Peyer's patch (tissue), 4 donors: ENCODE results near the gene F13A1. TPM values are rescaled to one million over a fixed set of nuclear protein-coding genes. Genes with fewer than 3 reads are reported as not detected.

Experiments used
- DNase-seq, 3 donors: peaks; one replicate each; pipeline ENCODE4 v3.0.0-alpha.2; 2017 to 2019
- H3K27ac ChIP-seq, 4 donors: fragments of 200-600 bp; sonication (generic); one replicate each; pipeline ENCODE4 v1.5.1; 2016 to 2019
- H3K27me3 ChIP-seq, 2 donors: fragments of 200-600 bp; sonication (generic); one replicate each; pipeline ENCODE4 v1.5.1; 2019
- H3K36me3 ChIP-seq, 3 donors: fragments of 200-600 bp; sonication (generic); one replicate each; pipeline ENCODE4 v1.5.1; 2016 to 2019
- H3K4me1 ChIP-seq, 4 donors: fragments of 200-600 bp; sonication (generic); one replicate each; pipeline ENCODE4 v1.5.1; 2016 to 2019
- H3K4me3 ChIP-seq, 4 donors: fragments of 200-600 bp; sonication (generic); 1 replicate in 3 of 4; 2 replicates in 1 of 4; pipeline ENCODE4 v1.5.1; 2016 to 2019; ENCODE audit warnings: mild to moderate bottlenecking in 1 of 4
- H3K9me3 ChIP-seq, 4 donors: fragments of 200-600 bp; sonication (generic); one replicate each; pipeline ENCODE4 v1.5.1; 2016 to 2019; ENCODE audit warnings: mild to moderate bottlenecking in 1 of 4
- POLR2A ChIP-seq, 2 donors: fragments of 450-650 bp; IDR thresholded peaks; one replicate each; pipeline ENCODE4 v1.5.1; 2017; ENCODE audit warnings: antibody characterized with exemption in 2 of 2, mild to moderate bottlenecking in 2 of 2, moderate library complexity in 2 of 2
- total RNA-seq, 4 donors: library from RNA; depleted of rRNA; stranded (reverse); fragments of >200 nt; gene quantifications; one replicate each; pipeline ENCODE4 v1.1.0, GENCODE V29; 2016
- TF ChIP-seq, protein P1 (sequence below), 6 experiments: fragments of 450-650 bp in 4 of 6; fragments of 200-600 bp in 2 of 6; sonication (generic) in 1 of 6; IDR thresholded peaks; one replicate each; pipeline ENCODE4 v1.5.1; 2017 to 2019; ENCODE audit warnings: antibody characterized with exemption in 6 of 6, mild to moderate bottlenecking in 3 of 6, moderate library complexity in 1 of 6

The F13A1 gene
- total RNA-seq, 4 donors from 2014 or later = 13.0 to 29.7 (median 25.5) TPM

DNA sequence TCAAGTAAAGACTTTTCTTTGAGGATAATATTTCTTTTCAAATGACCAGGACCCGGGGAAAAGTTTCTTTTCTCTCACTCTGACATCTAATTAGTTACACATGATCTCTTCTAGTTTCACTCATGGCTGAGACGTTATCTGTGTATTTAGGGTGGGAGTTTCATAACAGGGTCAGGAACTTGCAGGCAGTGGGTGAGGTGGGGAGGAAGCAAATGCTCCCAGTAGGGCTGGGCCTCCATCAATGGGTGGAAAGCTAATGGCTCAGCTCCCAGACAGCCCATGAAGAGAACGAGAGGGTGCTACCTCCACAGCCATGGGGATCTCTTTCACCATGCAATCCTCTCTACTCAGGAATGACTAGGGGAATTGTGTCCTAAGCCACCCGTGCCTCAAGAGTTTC lies 119.3 kb downstream of the F13A1 start:
- no peaks in the 10 kb centered on the region for H3K9me3 ChIP-seq
- no peaks in the 10 kb centered on the region for H3K4me1 ChIP-seq
- TF ChIP-seq, protein P1, sequence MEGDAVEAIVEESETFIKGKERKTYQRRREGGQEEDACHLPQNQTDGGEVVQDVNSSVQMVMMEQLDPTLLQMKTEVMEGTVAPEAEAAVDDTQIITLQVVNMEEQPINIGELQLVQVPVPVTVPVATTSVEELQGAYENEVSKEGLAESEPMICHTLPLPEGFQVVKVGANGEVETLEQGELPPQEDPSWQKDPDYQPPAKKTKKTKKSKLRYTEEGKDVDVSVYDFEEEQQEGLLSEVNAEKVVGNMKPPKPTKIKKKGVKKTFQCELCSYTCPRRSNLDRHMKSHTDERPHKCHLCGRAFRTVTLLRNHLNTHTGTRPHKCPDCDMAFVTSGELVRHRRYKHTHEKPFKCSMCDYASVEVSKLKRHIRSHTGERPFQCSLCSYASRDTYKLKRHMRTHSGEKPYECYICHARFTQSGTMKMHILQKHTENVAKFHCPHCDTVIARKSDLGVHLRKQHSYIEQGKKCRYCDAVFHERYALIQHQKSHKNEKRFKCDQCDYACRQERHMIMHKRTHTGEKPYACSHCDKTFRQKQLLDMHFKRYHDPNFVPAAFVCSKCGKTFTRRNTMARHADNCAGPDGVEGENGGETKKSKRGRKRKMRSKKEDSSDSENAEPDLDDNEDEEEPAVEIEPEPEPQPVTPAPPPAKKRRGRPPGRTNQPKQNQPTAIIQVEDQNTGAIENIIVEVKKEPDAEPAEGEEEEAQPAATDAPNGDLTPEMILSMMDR (IDR thresholded peaks at IDR 0.05) = no peak
- TF ChIP-seq POLR2A (IDR thresholded peaks at IDR 0.05) = no peak

GRCh38 chr6:6199678-6200077 lies 120.8 kb downstream of the F13A1 start:
- H3K4me3 ChIP-seq = no peak overlapping the region
- no peak for TF ChIP-seq POLR2A (IDR thresholded peaks at IDR 0.05)
- TF ChIP-seq, protein P1 (IDR thresholded peaks at IDR 0.05) = no peak

More for the DNA sequence above, 119.3 kb downstream of the F13A1 start:
- Histone ChIP-seq H3K36me3 (no peaks in the 10 kb centered on the region), H3K27ac (no peak overlapping the region), H3K27me3 (no peaks in the 10 kb centered on the region), H3K4me3 (no peak overlapping the region)
- no peak for DNase-seq

DNA sequence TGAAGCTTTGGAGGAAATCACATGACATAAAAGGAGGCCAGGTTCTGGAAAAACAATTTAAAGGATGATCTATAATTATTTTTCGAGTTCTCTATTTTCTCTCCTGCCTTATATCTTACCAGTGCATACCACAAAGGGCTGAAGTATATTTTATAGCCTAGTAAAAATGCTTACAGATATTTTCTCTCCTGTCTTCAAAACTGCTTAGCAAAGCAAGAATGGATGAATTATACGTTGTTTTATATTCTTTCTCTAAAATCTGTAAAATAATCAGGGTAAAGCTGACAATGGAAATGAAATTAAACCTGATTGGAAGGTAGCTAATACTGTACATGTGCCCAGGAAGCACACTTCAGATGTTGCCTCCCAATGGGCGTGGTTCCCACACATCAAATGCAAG lies 123.7 kb downstream of the F13A1 start:
- DNase-seq = no peak
- no peaks in the 10 kb centered on the region for H3K4me1 ChIP-seq
- no peaks in the 10 kb centered on the region for H3K27me3 ChIP-seq
- no peak for TF ChIP-seq POLR2A (IDR thresholded peaks at IDR 0.05)
- TF ChIP-seq, protein P1 (IDR thresholded peaks at IDR 0.05) = no peak
- H3K9me3 ChIP-seq = no peaks in the 10 kb centered on the region
- no peaks in the 10 kb centered on the region for H3K36me3 ChIP-seq
- H3K27ac ChIP-seq = no peak overlapping the region
- no peak overlapping the region for H3K4me3 ChIP-seq

More at GRCh38 chr6:6199678-6200077, 120.8 kb downstream of the F13A1 start:
- no peak for DNase-seq
- no peaks in the 10 kb centered on the region for H3K36me3 ChIP-seq
- H3K4me1 ChIP-seq = no peaks in the 10 kb centered on the region
- no peaks in the 10 kb centered on the region for H3K9me3 ChIP-seq
- no peak overlapping the region for H3K27ac ChIP-seq
- no peaks in the 10 kb centered on the region for H3K27me3 ChIP-seq

DNA sequence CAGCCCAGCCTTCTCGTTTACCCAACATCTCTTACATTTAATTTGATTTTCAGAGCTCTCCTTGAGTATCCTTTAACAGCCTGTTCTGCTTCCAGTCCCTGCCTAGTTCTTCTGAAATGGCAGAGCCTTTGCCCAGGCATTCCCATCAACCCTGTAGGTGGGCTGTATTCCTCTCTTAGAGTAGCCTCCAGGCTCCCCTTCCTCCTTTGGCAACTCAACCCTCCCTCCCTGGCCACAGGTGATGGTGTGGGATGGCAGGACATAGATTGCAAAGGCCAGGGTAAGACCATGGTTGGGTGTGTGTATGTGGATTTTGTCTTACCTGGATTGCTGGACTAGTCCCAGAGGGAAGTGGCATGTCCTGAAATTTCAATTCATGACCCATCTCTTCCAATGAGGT lies 125.4 kb downstream of the F13A1 start:
- Histone ChIP-seq H3K36me3 (no peaks in the 10 kb centered on the region), H3K27me3 (no peaks in the 10 kb centered on the region), H3K4me3 (no peak overlapping the region), H3K4me1 (no peaks in the 10 kb centered on the region), H3K27ac (no peak overlapping the region), H3K9me3 (no peaks in the 10 kb centered on the region)
- TF ChIP-seq, protein P1 (IDR thresholded peaks at IDR 0.05) = no peak
- no peak for TF ChIP-seq POLR2A (IDR thresholded peaks at IDR 0.05)
- no peak for DNase-seq

- H3K27ac ChIP-seq = no peak overlapping the region
- H3K9me3 ChIP-seq = no peaks in the 10 kb centered on the region
- TF ChIP-seq, protein P1 (IDR thresholded peaks at IDR 0.05) = no peak
- no peak for TF ChIP-seq POLR2A (IDR thresholded peaks at IDR 0.05)
- no peaks in the 10 kb centered on the region for H3K4me1 ChIP-seq
- no peak overlapping the region for H3K4me3 ChIP-seq
- DNase-seq = no peak
- no peaks in the 10 kb centered on the region for H3K27me3 ChIP-seq
- no peaks in the 10 kb centered on the region for H3K36me3 ChIP-seq
Observed at GRCh38 chr6:6193221-6193745, 127.2 kb downstream of the F13A1 start.

GRCh38 chr6:6191909-6192308 lies 128.6 kb downstream of the F13A1 start:
- DNase-seq = no peak
- no peak overlapping the region for H3K27ac ChIP-seq
- no peaks in the 10 kb centered on the region for H3K27me3 ChIP-seq

More at GRCh38 chr6:6191909-6192308, 128.6 kb downstream of the F13A1 start:
- Histone ChIP-seq H3K9me3 (no peaks in the 10 kb centered on the region), H3K36me3 (no peaks in the 10 kb centered on the region), H3K4me1 (no peaks in the 10 kb centered on the region), H3K4me3 (no peak overlapping the region)
- TF ChIP-seq, protein P1 (IDR thresholded peaks at IDR 0.05) = no peak
- no peak for TF ChIP-seq POLR2A (IDR thresholded peaks at IDR 0.05)
